GM20000 (cell line): ENCODE data around the gene ANKFN1.

ENCODE experiments used
- DNase-seq: peaks from one replicate; pipeline ENCODE4 v3.0.0; 2012; ENCODE audit warnings: low spot score
- TF ChIP-seq, protein P1 (sequence below): IDR thresholded peaks from 2 replicates; pipeline ENCODE4 v1.5.1; 2012; ENCODE audit warnings: mild to moderate bottlenecking, control low read depth; ENCODE audit errors: extremely low read depth, missing control alignments

Gene ANKFN1

DNA sequence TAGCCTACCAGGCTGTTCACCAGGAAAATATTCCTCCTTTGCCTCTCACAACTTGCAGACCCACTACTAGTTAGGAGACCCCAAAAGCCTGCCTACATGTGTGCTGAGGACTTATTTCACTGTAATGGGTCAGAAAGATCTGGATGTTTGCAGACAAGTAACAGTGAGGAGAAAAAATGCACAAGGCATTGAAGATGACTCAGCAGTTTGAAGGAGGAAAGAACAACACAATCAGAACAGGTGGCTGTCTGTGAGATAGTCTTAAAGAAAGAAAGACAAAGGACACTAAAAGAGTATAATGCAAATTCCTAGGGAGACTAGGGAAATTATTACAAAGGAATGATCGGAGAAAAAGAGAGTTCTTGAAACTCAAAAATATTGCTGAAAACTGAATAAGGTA, 69.0 kb downstream of the ANKFN1 start:
- TF ChIP-seq, protein P1, sequence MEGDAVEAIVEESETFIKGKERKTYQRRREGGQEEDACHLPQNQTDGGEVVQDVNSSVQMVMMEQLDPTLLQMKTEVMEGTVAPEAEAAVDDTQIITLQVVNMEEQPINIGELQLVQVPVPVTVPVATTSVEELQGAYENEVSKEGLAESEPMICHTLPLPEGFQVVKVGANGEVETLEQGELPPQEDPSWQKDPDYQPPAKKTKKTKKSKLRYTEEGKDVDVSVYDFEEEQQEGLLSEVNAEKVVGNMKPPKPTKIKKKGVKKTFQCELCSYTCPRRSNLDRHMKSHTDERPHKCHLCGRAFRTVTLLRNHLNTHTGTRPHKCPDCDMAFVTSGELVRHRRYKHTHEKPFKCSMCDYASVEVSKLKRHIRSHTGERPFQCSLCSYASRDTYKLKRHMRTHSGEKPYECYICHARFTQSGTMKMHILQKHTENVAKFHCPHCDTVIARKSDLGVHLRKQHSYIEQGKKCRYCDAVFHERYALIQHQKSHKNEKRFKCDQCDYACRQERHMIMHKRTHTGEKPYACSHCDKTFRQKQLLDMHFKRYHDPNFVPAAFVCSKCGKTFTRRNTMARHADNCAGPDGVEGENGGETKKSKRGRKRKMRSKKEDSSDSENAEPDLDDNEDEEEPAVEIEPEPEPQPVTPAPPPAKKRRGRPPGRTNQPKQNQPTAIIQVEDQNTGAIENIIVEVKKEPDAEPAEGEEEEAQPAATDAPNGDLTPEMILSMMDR, result no peak
- DNase-seq, result no peak

DNA sequence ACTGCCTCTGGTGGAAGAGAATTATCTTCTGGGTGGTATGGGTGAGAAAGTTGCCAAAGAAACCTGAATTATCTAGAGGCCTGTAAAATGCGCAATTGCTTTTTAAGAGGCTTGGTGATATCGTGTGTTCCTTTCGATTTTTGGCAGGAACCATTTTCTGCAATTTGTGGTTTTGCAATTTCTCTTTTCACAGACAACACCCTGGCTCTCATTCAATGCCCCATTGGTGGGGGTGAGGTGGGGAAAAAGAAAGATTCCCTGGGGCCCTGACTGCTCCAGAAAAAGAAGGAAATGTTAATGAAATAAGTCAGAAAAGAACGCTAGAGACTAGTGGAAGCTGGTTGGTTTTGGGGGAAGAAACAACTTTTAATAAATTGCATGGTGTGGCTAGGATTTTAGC, 77.4 kb downstream of the ANKFN1 start:
- no peak for DNase-seq
- TF ChIP-seq, protein P1, result no peak

DNA sequence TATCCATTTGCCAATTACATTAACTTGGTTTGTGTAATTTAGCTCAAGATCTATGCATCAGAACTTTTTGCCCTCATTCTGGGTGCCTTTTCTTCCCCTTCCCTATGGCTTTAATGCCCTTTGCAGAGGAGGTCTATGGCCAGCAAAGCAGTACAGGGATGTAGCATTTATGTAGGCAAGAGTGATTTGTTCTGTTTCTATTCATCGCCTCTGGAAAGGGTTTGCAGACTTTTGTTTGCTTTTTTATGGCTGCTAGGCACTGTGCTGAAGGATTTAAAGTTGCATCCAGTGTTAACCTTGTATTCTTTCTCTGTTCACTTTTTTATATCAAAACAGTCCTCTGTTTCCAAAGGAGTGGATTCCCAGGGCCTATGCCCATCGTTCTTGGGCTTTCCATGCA, 78.0 kb downstream of the ANKFN1 start:
- TF ChIP-seq, protein P1, result no peak
- DNase-seq, result no peak

DNA sequence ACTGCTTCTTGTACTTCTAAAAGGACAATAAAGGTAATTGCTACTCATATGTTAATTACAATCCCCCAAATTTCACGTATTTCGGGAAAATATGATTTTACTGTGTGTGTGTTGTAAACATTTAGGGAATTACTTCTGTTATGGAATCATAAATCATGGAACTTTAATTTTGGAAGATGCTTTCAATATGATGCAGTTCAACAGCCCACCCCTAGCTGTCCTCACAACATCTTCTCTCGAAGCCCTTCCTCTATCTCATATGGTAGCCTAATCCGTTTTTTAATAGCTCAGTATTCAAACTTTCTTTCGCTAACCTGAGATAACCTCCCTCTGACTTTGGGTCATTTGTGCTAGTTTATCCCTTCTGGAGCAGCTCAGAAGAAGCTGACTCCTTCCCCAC, 78.4 kb downstream of the ANKFN1 start:
- TF ChIP-seq, protein P1, result no peak
- DNase-seq, result no peak

DNA sequence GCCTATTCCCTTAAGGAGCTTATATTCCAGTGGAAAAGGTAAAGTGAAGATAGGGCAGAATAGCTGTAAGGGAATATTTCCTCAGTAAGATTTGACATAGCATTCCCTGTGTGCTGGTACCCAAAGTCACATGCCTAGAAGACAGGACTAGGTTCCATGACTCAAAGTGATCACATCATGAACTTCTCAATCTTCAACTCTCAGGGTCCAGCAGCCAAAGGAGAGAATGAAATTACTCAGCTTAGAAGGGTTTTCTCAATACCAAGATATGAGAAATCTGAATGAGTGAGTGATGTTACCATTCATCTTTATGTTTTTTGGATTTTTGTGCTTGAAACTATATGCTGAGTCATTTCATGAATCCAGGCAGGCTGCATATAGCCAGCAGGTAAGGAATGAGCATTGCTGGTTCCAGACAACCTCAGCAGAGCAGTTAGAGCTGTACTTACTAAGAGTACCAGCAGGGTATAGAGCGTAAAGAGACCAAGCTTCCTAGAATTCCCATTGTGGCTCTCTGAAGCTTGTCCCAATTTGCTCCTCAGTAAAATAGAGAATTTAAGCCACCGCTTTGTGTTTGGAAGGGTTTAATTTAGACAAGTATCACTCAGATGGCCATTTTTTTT, 91.1 kb downstream of the ANKFN1 start:
- TF ChIP-seq, protein P1, result no peak
- DNase-seq, result no peak

DNA sequence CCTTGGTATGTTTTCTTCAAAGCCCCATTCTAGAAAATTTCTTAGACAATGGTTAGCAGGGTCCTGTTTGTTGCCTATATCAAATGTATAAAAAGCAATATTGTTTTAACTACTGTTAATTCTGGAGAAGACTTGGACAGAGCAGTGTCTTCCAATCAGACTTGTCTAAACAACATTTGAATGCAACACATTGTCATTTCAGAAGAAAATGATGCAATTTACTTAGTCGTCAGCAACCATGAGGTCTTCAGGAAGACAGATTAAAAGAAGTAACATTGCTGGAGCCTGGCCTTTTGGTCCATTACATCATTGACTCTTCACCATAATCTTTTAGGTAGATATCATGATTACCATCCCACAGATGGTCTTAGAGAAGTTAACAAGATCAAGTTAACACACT, 94.5 kb downstream of the ANKFN1 start:
- TF ChIP-seq, protein P1, result no peak
- DNase-seq, result no peak

DNA sequence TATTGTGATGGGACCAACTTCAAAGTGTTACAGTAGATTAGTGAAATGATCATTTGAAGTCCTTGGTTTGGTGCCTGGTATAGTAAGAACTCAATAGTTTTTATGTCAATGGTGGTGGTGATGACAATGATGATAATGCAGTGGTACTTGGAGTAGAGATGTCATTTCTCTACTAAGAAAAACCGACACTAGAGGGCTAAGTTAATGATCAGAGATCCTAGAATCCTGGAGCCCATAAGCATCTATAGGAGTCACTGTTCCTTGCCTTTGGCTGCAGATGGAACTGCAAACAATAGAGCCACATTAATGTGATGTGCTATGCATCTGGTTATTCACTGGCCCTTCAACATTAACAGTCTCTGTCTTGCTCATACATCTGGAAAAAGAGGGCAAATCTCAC, 103.8 kb downstream of the ANKFN1 start:
- no peak for DNase-seq
- TF ChIP-seq, protein P1, result no peak
